A549 treated with RU486 at 1 μM for 4 hours (cell line): ENCODE results near the gene ARRB1. TPM values are rescaled to one million over a fixed set of nuclear protein-coding genes. Genes with fewer than 3 reads are reported as not detected.

Experiments used
- total RNA-seq: library from RNA; stranded (reverse); fragments of 200-300 nt; extraction: Qiagen RNA extraction; gene quantifications from 5 replicates; pipeline ENCODE4 v1.2.3, GENCODE V29; 2022; ENCODE audit warnings: low read depth

Gene ARRB1
- total RNA-seq, result 3.1 to 3.9 TPM (median 3.8 TPM) in 5 replicates

GRCh38 chr11:75351541-75351790, at the start of gene ARRB1:
TSS of gene ARRB1 (minus strand) at chr11:75351661. CDS start at chr11:75351607, 54 bp downstream.

GRCh38 chr11:75399344-75400145, 48.1 kb upstream of the ARRB1 start, which contains the start of gene RPS3:
TSS of gene RPS3 (plus strand) at chr11:75399518. CDS start at chr11:75399548, 30 bp downstream.

GRCh38 chr11:75240311-75241035, 111.0 kb downstream of the ARRB1 start, which contains the start of gene TPBGL:
TSS of gene TPBGL (plus strand) at chr11:75240774. CDS start at chr11:75241050, 276 bp downstream.

Other genes starting within 250 kb of the ARRB1 start
- gene SLCO2B1, start 200.6 kb downstream of the ARRB1 start, total RNA-seq, result 3.2 to 4.0 TPM (median 3.4 TPM) in 5 replicates
- 0.15 to 0.23 TPM (median 0.19 TPM) in 5 replicates for gene TPBGL, start 110.9 kb downstream of the ARRB1 start, total RNA-seq
- 3,237 to 4,303 TPM (median 3,614 TPM) in 5 replicates for gene RPS3, start 47.9 kb upstream of the ARRB1 start, total RNA-seq
- 0.51 to 1.3 TPM (median 1.1 TPM) in 5 replicates for gene KLHL35, start 81.5 kb upstream of the ARRB1 start, total RNA-seq
- gene GDPD5, start 174.3 kb upstream of the ARRB1 start, total RNA-seq, result 7.0 to 13.1 TPM (median 10.9 TPM) in 5 replicates
- gene SERPINH1, start 210.6 kb upstream of the ARRB1 start, total RNA-seq, result 67.0 to 111 TPM (median 98.3 TPM) in 5 replicates